GM23338 (cell line): ENCODE results near the gene WFDC8. TPM values are rescaled to one million over a fixed set of nuclear protein-coding genes. Genes with fewer than 3 reads are reported as not detected.

Experiments
- ATAC-seq: fragments of 200-7000 bp; cut with Tn5 transposase; 3 replicates; pipeline ENCODE4 v1.9.1; 2020
- DNase-seq: peaks from one replicate; pipeline ENCODE4 v3.0.0-alpha.2; 2015; ENCODE audit warnings: low spot score
- H2AFZ ChIP-seq: fragments of 200-600 bp; sonication (generic); 2 replicates; pipeline ENCODE4 v1.8.0; 2016; ENCODE audit warnings: antibody characterized with exemption, mild to moderate bottlenecking, moderate library complexity
- H3F3A ChIP-seq: fragments of 200-600 bp; sonication (generic); replicated peaks from 2 replicates; pipeline ENCODE4 v1.8.0; 2017; ENCODE audit warnings: antibody characterized with exemption, mixed run types, low read depth
- H3K27ac ChIP-seq: fragments of 200-600 bp; sonication (generic); 2 replicates; pipeline ENCODE4 v1.6.1; 2016; ENCODE audit warnings: low read depth
- H3K27me3 ChIP-seq: fragments of 200-600 bp; sonication (generic); 2 replicates; pipeline ENCODE4 v1.8.0; 2016; ENCODE audit warnings: mild to moderate bottlenecking, mixed run types, moderate library complexity; ENCODE audit not compliant: insufficient read depth
- H3K36me3 ChIP-seq: fragments of 200-600 bp; sonication (generic); 2 replicates; pipeline ENCODE4 v1.8.0; 2016; ENCODE audit warnings: mild to moderate bottlenecking; ENCODE audit not compliant: insufficient read depth
- H3K4me1 ChIP-seq: fragments of 200-600 bp; sonication (generic); 2 replicates; pipeline ENCODE4 v1.8.0; 2016; ENCODE audit warnings: mild to moderate bottlenecking, moderate library complexity; ENCODE audit not compliant: insufficient read depth
- H3K4me2 ChIP-seq: fragments of 200-600 bp; sonication (generic); 2 replicates; pipeline ENCODE4 v1.7.1; 2017; ENCODE audit warnings: mixed run types
- H3K4me3 ChIP-seq: fragments of 200-600 bp; sonication (generic); 2 replicates; pipeline ENCODE4 v1.6.1; 2016; ENCODE audit warnings: mixed run types
- H3K79me2 ChIP-seq: fragments of 200-600 bp; sonication (generic); replicated peaks from 2 replicates; pipeline ENCODE4 v1.8.0; 2017; ENCODE audit warnings: mild to moderate bottlenecking; ENCODE audit not compliant: insufficient read depth
- H3K9me2 ChIP-seq: fragments of 200-600 bp; sonication (generic); 2 replicates; pipeline ENCODE4 v1.8.0; 2017; ENCODE audit not compliant: insufficient read depth
- H4K20me1 ChIP-seq: fragments of 200-600 bp; sonication (generic); replicated peaks from 2 replicates; pipeline ENCODE4 v1.8.0; 2017; ENCODE audit warnings: mild to moderate bottlenecking; ENCODE audit not compliant: insufficient read depth
- H3K27ac Mint-ChIP-seq: 2 replicates; pipeline ENCODE4 v1.8.0; 2020; ENCODE audit warnings: inconsistent platforms, mild to moderate bottlenecking, moderate library complexity, mixed read lengths
- H3K27me3 Mint-ChIP-seq: 3 replicates; pipeline ENCODE4 v1.8.0; 2022; ENCODE audit warnings: low read depth, mild to moderate bottlenecking, moderate library complexity, mixed read lengths, inconsistent platforms; ENCODE audit not compliant: insufficient read depth, poor library complexity
- H3K36me3 Mint-ChIP-seq: 3 replicates; pipeline ENCODE4 v1.8.0; 2021; ENCODE audit warnings: low read depth, mild to moderate bottlenecking, inconsistent platforms, moderate library complexity, mixed read lengths
- H3K4me1 Mint-ChIP-seq: 3 replicates; pipeline ENCODE4 v1.8.0; 2020; ENCODE audit warnings: mild to moderate bottlenecking, inconsistent platforms, mixed read lengths
- H3K4me3 Mint-ChIP-seq: 3 replicates; pipeline ENCODE4 v1.8.0; 2021; ENCODE audit warnings: moderate library complexity, mild to moderate bottlenecking, inconsistent platforms, mixed read lengths
- H3K9me3 Mint-ChIP-seq: 3 replicates; pipeline ENCODE4 v1.8.0; 2020; ENCODE audit warnings: moderate library complexity, mild to moderate bottlenecking, inconsistent platforms, mixed read lengths
- CREB1 ChIP-seq: fragments of 250-450 bp; sonication (Bioruptor Pico); IDR thresholded peaks from 2 replicates; pipeline ENCODE4 v1.5.0; 2020; ENCODE audit warnings: low read depth, mild to moderate bottlenecking, moderate library complexity
- EZH2phosphoT487 ChIP-seq: fragments of 200-600 bp; sonication (generic); IDR thresholded peaks from one replicate; pipeline ENCODE4 v1.8.1; 2018; ENCODE audit warnings: antibody characterized with exemption; ENCODE audit not compliant: unreplicated experiment
- NANOG ChIP-seq: IDR thresholded peaks from 2 replicates; pipeline ENCODE4 v1.6.1; 2016; ENCODE audit warnings: antibody characterized with exemption, borderline replicate concordance
- POLR2AphosphoS5 ChIP-seq: IDR thresholded peaks from 2 replicates; pipeline ENCODE4 v1.6.1; 2016; ENCODE audit warnings: antibody characterized with exemption, low read depth
- REST ChIP-seq: IDR thresholded peaks from one replicate; pipeline ENCODE4 v1.6.1; 2018; ENCODE audit warnings: antibody characterized with exemption; ENCODE audit not compliant: unreplicated experiment
- STAT1 ChIP-seq: IDR thresholded peaks from one replicate; pipeline ENCODE4 v1.6.1; 2016; ENCODE audit warnings: antibody characterized with exemption; ENCODE audit not compliant: unreplicated experiment
- ZNF114 ChIP-seq: fragments of 250-450 bp; sonication (Bioruptor Pico); IDR thresholded peaks from 2 replicates; pipeline ENCODE4 v1.5.0; 2020; ENCODE audit warnings: mild to moderate bottlenecking, moderate library complexity
- ZNF462 ChIP-seq: fragments of 250-450 bp; sonication (Bioruptor Pico); IDR thresholded peaks from 2 replicates; pipeline ENCODE4 v1.5.0; 2020; ENCODE audit warnings: mild to moderate bottlenecking, moderate library complexity
- polyA plus RNA-seq: library from polyadenylated mRNA; unstranded; fragments of >200 nt; fragmentation: Nextera tagmentation; extraction: Ambion mirVana; gene quantifications from 2 replicates; pipeline ENCODE4 v1.2.1, GENCODE V29; 2016
- total RNA-seq: library from RNA; depleted of rRNA; stranded (reverse); fragments of >200 nt; shearing (Covaris generic); gene quantifications from 2 replicates; pipeline ENCODE4 v1.2.3, GENCODE V29; 2014
- TF ChIP-seq, protein P1 (sequence below), 2 experiments: fragments of 200-600 bp in 1 of 2; sonication (generic) in 1 of 2; conservative IDR thresholded peaks; 2 replicates each; pipeline versions ENCODE4 v1.5.1 to v1.6.1; 2016 to 2017; ENCODE audit warnings: antibody characterized with exemption in 2 of 2, low read depth in 2 of 2, mild to moderate bottlenecking in 2 of 2, moderate library complexity in 1 of 2

The WFDC8 gene
- total and polyA plus RNA-seq, 2 experiments from 2014 or later = 0.23 TPM; not detected in 1

- no peak for TF ChIP-seq CREB1 (CRISPR knock-in tag)
- TF ChIP-seq POLR2AphosphoS5 = no peak
- no peak for TF ChIP-seq REST
- no peak for TF ChIP-seq EZH2phosphoT487
- no peak for TF ChIP-seq STAT1
- TF ChIP-seq ZNF114 = no peak
- TF ChIP-seq, protein P1, sequence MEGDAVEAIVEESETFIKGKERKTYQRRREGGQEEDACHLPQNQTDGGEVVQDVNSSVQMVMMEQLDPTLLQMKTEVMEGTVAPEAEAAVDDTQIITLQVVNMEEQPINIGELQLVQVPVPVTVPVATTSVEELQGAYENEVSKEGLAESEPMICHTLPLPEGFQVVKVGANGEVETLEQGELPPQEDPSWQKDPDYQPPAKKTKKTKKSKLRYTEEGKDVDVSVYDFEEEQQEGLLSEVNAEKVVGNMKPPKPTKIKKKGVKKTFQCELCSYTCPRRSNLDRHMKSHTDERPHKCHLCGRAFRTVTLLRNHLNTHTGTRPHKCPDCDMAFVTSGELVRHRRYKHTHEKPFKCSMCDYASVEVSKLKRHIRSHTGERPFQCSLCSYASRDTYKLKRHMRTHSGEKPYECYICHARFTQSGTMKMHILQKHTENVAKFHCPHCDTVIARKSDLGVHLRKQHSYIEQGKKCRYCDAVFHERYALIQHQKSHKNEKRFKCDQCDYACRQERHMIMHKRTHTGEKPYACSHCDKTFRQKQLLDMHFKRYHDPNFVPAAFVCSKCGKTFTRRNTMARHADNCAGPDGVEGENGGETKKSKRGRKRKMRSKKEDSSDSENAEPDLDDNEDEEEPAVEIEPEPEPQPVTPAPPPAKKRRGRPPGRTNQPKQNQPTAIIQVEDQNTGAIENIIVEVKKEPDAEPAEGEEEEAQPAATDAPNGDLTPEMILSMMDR (conservative IDR thresholded peaks at IDR 0.05; ENCODE audit: low read depth in 2 of 2) = no peak
These were observed 14.3 kb downstream of the WFDC8 start (continued) for GRCh38 chr20:45564760-45565276.

GRCh38 chr20:45555198-45555597, 23.9 kb downstream of the WFDC8 start:
- H3K36me3 Mint-ChIP-seq = no peaks in the 10 kb centered on the region; the same call in 2 of the 3 replicates
- DNase-seq (no peak), ATAC-seq (no peak)
- Histone ChIP-seq H3K79me2 (no peaks in the 10 kb centered on the region), H3K4me2 (no peak overlapping the region), H3K4me3 (no peak overlapping the region), H3K9me2 (peaks cover 36% of the 10 kb centered on the region), H3K27me3 (no peaks in the 10 kb centered on the region), H3K4me1 (no peaks in the 10 kb centered on the region), H3K36me3 (no peaks in the 10 kb centered on the region), H2AFZ (no peak overlapping the region), H4K20me1 (no peaks in the 10 kb centered on the region), H3F3A (no peaks in the 10 kb centered on the region), H3K27ac (no peak overlapping the region)
- H3K4me1 Mint-ChIP-seq = no peaks in the 10 kb centered on the region
- H3K9me3 Mint-ChIP-seq = no peaks in the 10 kb centered on the region; the same call in 2 of the 3 replicates
- H3K27me3 Mint-ChIP-seq = no peaks in the 10 kb centered on the region
- no peak overlapping the region for H3K4me3 Mint-ChIP-seq
- H3K27ac Mint-ChIP-seq = no peak overlapping the region
- TF ChIP-seq ZNF462 (CRISPR knock-in tag) (no peak), NANOG (no peak)
- TF ChIP-seq, protein P1 (conservative IDR thresholded peaks at IDR 0.05; ENCODE audit: low read depth in 2 of 2) = no peak
